Neural cell (in vitro differentiated cells): ENCODE results near the gene CNGA3. TPM values are rescaled to one million over a fixed set of nuclear protein-coding genes. Genes with fewer than 3 reads are reported as not detected.

Experiments
- H2AFZ ChIP-seq: fragments of 200-600, 300-800 bp; sonication (generic), shearing (Covaris generic); 2 replicates; pipeline ENCODE4 v1.6.0; 2014; ENCODE audit warnings: low read depth, mild to moderate bottlenecking, antibody characterized with exemption, low read length, moderate library complexity
- H3F3A ChIP-seq: fragments of 200-600 bp; shearing (Covaris generic); 2 replicates; pipeline ENCODE4 v1.6.1; 2016; ENCODE audit warnings: mild to moderate bottlenecking, moderate library complexity, mixed read lengths, antibody characterized with exemption, low read length; ENCODE audit not compliant: insufficient read depth, poor library complexity, severe bottlenecking
- H3K27ac ChIP-seq: fragments of 200-600, 300-800 bp; sonication (generic), shearing (Covaris generic); 2 replicates; pipeline ENCODE4 v1.5.1; 2014; ENCODE audit warnings: mild to moderate bottlenecking, low read length, moderate library complexity
- H3K27me3 ChIP-seq: fragments of 300-800, 200-600 bp; sonication (generic), shearing (Covaris generic); 2 replicates; pipeline ENCODE4 v1.6.0; 2014; ENCODE audit warnings: mild to moderate bottlenecking, low read depth, low read length, moderate library complexity; ENCODE audit not compliant: insufficient read depth
- H3K36me3 ChIP-seq: fragments of 300-800, 200-600 bp; sonication (generic), shearing (Covaris generic); 2 replicates; pipeline ENCODE4 v1.5.1; 2014; ENCODE audit warnings: mild to moderate bottlenecking, antibody characterized with exemption, low read length, moderate library complexity; ENCODE audit not compliant: insufficient read depth
- H3K4me2 ChIP-seq: fragments of 300-800, 200-600 bp; sonication (generic), shearing (Covaris generic); 2 replicates; pipeline ENCODE4 v1.6.0; 2014; ENCODE audit warnings: mild to moderate bottlenecking, low read length
- H3K4me3 ChIP-seq: fragments of 300-800, 200-600 bp; sonication (generic), shearing (Covaris generic); 2 replicates; pipeline ENCODE4 v1.5.1; 2014; ENCODE audit warnings: mild to moderate bottlenecking, low read length, moderate library complexity
- H3K79me2 ChIP-seq: fragments of 200-600 bp; shearing (Covaris generic); replicated peaks from 2 replicates; pipeline ENCODE4 v1.6.0; 2014; ENCODE audit warnings: mild to moderate bottlenecking, low read length, moderate library complexity; ENCODE audit not compliant: insufficient read depth
- H3K9ac ChIP-seq: fragments of 300-800, 200-600 bp; sonication (generic), shearing (Covaris generic); 2 replicates; pipeline ENCODE4 v1.6.1; 2016; ENCODE audit warnings: mild to moderate bottlenecking, low read length, mixed read lengths
- H3K9me2 ChIP-seq: fragments of 200-600 bp; shearing (Covaris generic); 2 replicates; pipeline ENCODE4 v1.6.1; 2016; ENCODE audit warnings: mild to moderate bottlenecking, low read length, mixed read lengths; ENCODE audit not compliant: insufficient read depth
- H3K9me3 ChIP-seq: fragments of 200-600, 300-800 bp; sonication (generic), shearing (Covaris generic); 2 replicates; pipeline ENCODE4 v1.6.1; 2016; ENCODE audit warnings: mild to moderate bottlenecking, mixed run types, low read length, moderate library complexity, mixed read lengths
- H4K20me1 ChIP-seq: fragments of 200-600 bp; shearing (Covaris generic); 2 replicates; pipeline ENCODE4 v1.6.1; 2016; ENCODE audit warnings: mild to moderate bottlenecking, mixed run types; ENCODE audit not compliant: insufficient read depth
- EP300 ChIP-seq: fragments of 450-650 bp; conservative IDR thresholded peaks from 2 replicates; pipeline ENCODE4 v1.6.1; 2014; ENCODE audit warnings: antibody characterized with exemption, mild to moderate bottlenecking, moderate library complexity; ENCODE audit not compliant: poor library complexity, severe bottlenecking
- EZH2 ChIP-seq: fragments of 200-600, 300-800 bp; shearing (Covaris generic), sonication (generic); IDR thresholded peaks from 2 replicates; pipeline ENCODE4 v1.6.1; 2014; ENCODE audit warnings: antibody characterized with exemption, low read length, borderline replicate concordance, mild to moderate bottlenecking; ENCODE audit not compliant: insufficient read depth, poor library complexity, severe bottlenecking
- MXI1 ChIP-seq: fragments of 450-650 bp; conservative IDR thresholded peaks from 2 replicates; pipeline ENCODE4 v1.6.1; 2014; ENCODE audit warnings: antibody characterized with exemption, mild to moderate bottlenecking; ENCODE audit not compliant: poor library complexity, severe bottlenecking
- POLR2AphosphoS5 ChIP-seq: IDR thresholded peaks from 2 replicates; pipeline ENCODE4 v1.6.1; 2012
- REST ChIP-seq: IDR thresholded peaks from 2 replicates; pipeline ENCODE4 v1.6.1; 2012; ENCODE audit warnings: borderline replicate concordance
- SMC3 ChIP-seq: fragments of 450-650 bp; conservative IDR thresholded peaks from 2 replicates; pipeline ENCODE4 v1.6.1; 2014; ENCODE audit warnings: antibody characterized with exemption, mild to moderate bottlenecking, moderate library complexity; ENCODE audit not compliant: poor library complexity
- TAF1 ChIP-seq: IDR thresholded peaks from 2 replicates; pipeline ENCODE4 v1.6.1; 2012; ENCODE audit warnings: low read depth
- polyA plus RNA-seq: library from polyadenylated mRNA; depleted of rRNA; stranded (reverse); fragments of >200 nt; gene quantifications from 2 replicates; pipeline ENCODE4 v1.2.3, GENCODE V29; 2014
- TF ChIP-seq, protein P1 (sequence below): fragments of 450-650 bp; IDR thresholded peaks from 2 replicates; pipeline ENCODE4 v1.5.1; 2014; ENCODE audit warnings: antibody characterized with exemption, mild to moderate bottlenecking, moderate library complexity; ENCODE audit not compliant: poor library complexity, severe bottlenecking

The CNGA3 gene
- polyA plus RNA-seq, 1 donor from 2014 or later = 0.64 TPM

DNA sequence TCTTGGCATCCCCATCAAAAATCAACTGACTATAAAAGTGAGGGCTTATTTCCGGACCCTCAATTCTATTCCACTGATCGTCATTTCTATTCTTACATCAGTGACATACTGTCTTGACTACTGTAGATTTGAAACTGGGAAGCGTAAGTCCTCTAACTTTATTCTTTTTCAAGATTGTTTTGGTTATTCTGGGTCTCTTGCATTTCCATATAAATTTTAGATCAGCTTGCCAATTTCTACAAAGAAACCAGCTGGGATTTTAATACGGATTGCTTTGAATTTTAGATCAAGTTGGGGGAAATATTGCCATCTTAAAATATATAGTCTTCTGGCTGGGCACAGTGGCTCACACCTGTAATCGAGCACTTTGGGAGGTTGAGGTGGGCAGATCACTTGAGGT, 80.5 kb downstream of the CNGA3 start:
- Histone ChIP-seq H3K9me3 (no peaks in the 10 kb centered on the region), H3F3A (no peaks in the 10 kb centered on the region), H3K27me3 (no peaks in the 10 kb centered on the region), H2AFZ (no peak overlapping the region), H3K9me2 (no peaks in the 10 kb centered on the region), H3K36me3 (no peaks in the 10 kb centered on the region), H4K20me1 (no peaks in the 10 kb centered on the region), H3K79me2 (no peaks in the 10 kb centered on the region), H3K4me3 (no peak overlapping the region), H3K4me2 (no peak overlapping the region), H3K9ac (no peak overlapping the region), H3K27ac (no peak overlapping the region)
- TF ChIP-seq, protein P1, sequence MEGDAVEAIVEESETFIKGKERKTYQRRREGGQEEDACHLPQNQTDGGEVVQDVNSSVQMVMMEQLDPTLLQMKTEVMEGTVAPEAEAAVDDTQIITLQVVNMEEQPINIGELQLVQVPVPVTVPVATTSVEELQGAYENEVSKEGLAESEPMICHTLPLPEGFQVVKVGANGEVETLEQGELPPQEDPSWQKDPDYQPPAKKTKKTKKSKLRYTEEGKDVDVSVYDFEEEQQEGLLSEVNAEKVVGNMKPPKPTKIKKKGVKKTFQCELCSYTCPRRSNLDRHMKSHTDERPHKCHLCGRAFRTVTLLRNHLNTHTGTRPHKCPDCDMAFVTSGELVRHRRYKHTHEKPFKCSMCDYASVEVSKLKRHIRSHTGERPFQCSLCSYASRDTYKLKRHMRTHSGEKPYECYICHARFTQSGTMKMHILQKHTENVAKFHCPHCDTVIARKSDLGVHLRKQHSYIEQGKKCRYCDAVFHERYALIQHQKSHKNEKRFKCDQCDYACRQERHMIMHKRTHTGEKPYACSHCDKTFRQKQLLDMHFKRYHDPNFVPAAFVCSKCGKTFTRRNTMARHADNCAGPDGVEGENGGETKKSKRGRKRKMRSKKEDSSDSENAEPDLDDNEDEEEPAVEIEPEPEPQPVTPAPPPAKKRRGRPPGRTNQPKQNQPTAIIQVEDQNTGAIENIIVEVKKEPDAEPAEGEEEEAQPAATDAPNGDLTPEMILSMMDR = no peak
- TF ChIP-seq SMC3 = no peak
- no peak for TF ChIP-seq TAF1
- no peak for TF ChIP-seq EP300
- TF ChIP-seq REST = no peak
- no peak for TF ChIP-seq MXI1

GRCh38 chr2:98432145-98432544, 85.9 kb downstream of the CNGA3 start:
- Histone ChIP-seq H3K79me2 (no peaks in the 10 kb centered on the region), H3K4me3 (no peak overlapping the region), H3K9ac (no peak overlapping the region), H3K9me2 (no peaks in the 10 kb centered on the region), H3K27me3 (no peaks in the 10 kb centered on the region), H3K9me3 (no peaks in the 10 kb centered on the region), H4K20me1 (no peaks in the 10 kb centered on the region), H3K27ac (no peak overlapping the region), H3K4me2 (no peak overlapping the region), H3K36me3 (no peaks in the 10 kb centered on the region), H2AFZ (no peak overlapping the region), H3F3A (no peaks in the 10 kb centered on the region)
- no peak for TF ChIP-seq SMC3
- no peak for TF ChIP-seq EZH2
- TF ChIP-seq POLR2AphosphoS5 = no peak
- TF ChIP-seq REST = no peak
- TF ChIP-seq, protein P1 = no peak
- no peak for TF ChIP-seq EP300
- TF ChIP-seq TAF1 = no peak
